Endothelial cell of umbilical vein (primary cell): ENCODE data around the gene RMP24.

Source experiments
- CTCF ChIP-seq, 2 donors: IDR thresholded peaks; 1 replicate in 1 of 2; 2 replicates in 1 of 2; pipeline ENCODE4 v1.5.1; 2011; ENCODE audit warnings: low read length in 2 of 2, mild to moderate bottlenecking in 2 of 2, moderate library complexity in 2 of 2, control low read depth in 1 of 2, inconsistent platforms in 1 of 2, low read depth in 1 of 2; ENCODE audit not compliant: insufficient read depth in 1 of 2; ENCODE audit errors: extremely low read depth in 1 of 2
- EZH2 ChIP-seq: IDR thresholded peaks from 2 replicates; pipeline ENCODE4 v1.6.1; 2012; ENCODE audit warnings: borderline replicate concordance, low read depth, mild to moderate bottlenecking, moderate library complexity, low read length, inconsistent platforms; ENCODE audit not compliant: severe bottlenecking
- FOS ChIP-seq: IDR thresholded peaks from 2 replicates; pipeline ENCODE4 v1.6.1; 2011; ENCODE audit warnings: mild to moderate bottlenecking, low read length, moderate library complexity, borderline replicate concordance; ENCODE audit not compliant: insufficient read depth
- GATA2 ChIP-seq: IDR thresholded peaks from 2 replicates; pipeline ENCODE4 v1.7.0; 2011; ENCODE audit warnings: low read depth, mild to moderate bottlenecking, moderate library complexity, mixed read lengths, low read length; ENCODE audit not compliant: insufficient read length, insufficient read depth
- JUN ChIP-seq: IDR thresholded peaks from 2 replicates; pipeline ENCODE4 v1.6.1; 2011; ENCODE audit warnings: borderline replicate concordance, low read depth; ENCODE audit not compliant: insufficient read length, insufficient read depth
- MAX ChIP-seq: IDR thresholded peaks from 2 replicates; pipeline ENCODE4 v1.6.1; 2011; ENCODE audit not compliant: insufficient read depth, insufficient read length
- MYC ChIP-seq: IDR thresholded peaks from one replicate; pipeline ENCODE4 v1.6.1; 2011; ENCODE audit warnings: mild to moderate bottlenecking, low read depth, low read length
- POLR2A ChIP-seq: IDR thresholded peaks from 2 replicates; pipeline ENCODE4 v1.6.1; 2012; ENCODE audit warnings: low read depth, mild to moderate bottlenecking, control low read depth, low read length
- POLR2AphosphoS5 ChIP-seq: IDR thresholded peaks from 2 replicates; pipeline ENCODE4 v1.6.1; 2012; ENCODE audit warnings: low read depth, mild to moderate bottlenecking, control low read depth, low read length, moderate library complexity; ENCODE audit not compliant: insufficient read depth

- no peak for TF ChIP-seq JUN
- no peak for TF ChIP-seq CTCF (IDR thresholded peaks at IDR 0.05; ENCODE audit: extremely low read depth in 1 of 2, insufficient read depth in 1 of 2, low read depth in 1 of 2, low read length in 2 of 2)
- no peak for TF ChIP-seq MAX
- TF ChIP-seq EZH2: no peak
- TF ChIP-seq POLR2AphosphoS5: no peak
- TF ChIP-seq GATA2: no peak
- no peak for TF ChIP-seq POLR2A
- no peak for TF ChIP-seq MYC
- no peak for TF ChIP-seq FOS
Measured at GRCh38 chr18:35949090-35949489, 23.4 kb upstream of the RMP24 start.
